ACC112 (cell line): ENCODE measurements around the gene LRRIQ3.

ENCODE experiments used
- H2AFZ ChIP-seq: fragments of 200-600 bp; sonication (generic); one replicate; pipeline ENCODE4 v1.6.0; 2017; ENCODE audit warnings: antibody characterized with exemption, low read length; ENCODE audit not compliant: unreplicated experiment
- H3K27ac ChIP-seq: fragments of 200-600 bp; sonication (generic); 2 replicates; pipeline ENCODE4 v1.5.1; 2014; ENCODE audit warnings: low read depth, mild to moderate bottlenecking, antibody characterized with exemption, low read length, moderate library complexity
- H3K27me3 ChIP-seq: fragments of 200-600 bp; sonication (generic); 2 replicates; pipeline ENCODE4 v1.6.1; 2014; ENCODE audit warnings: mild to moderate bottlenecking, antibody characterized with exemption, low read length, moderate library complexity, mixed read lengths; ENCODE audit not compliant: insufficient read depth
- H3K36me3 ChIP-seq: fragments of 200-600 bp; sonication (generic); 2 replicates; pipeline ENCODE4 v1.6.1; 2016; ENCODE audit warnings: mild to moderate bottlenecking, antibody characterized with exemption, low read length, moderate library complexity, mixed read lengths; ENCODE audit not compliant: insufficient read depth
- H3K4me1 ChIP-seq: fragments of 200-600 bp; sonication (generic); one replicate; pipeline ENCODE4 v1.6.1; 2016; ENCODE audit warnings: low read length, mixed read lengths; ENCODE audit not compliant: insufficient read depth, unreplicated experiment, control insufficient read depth
- H3K4me3 ChIP-seq: fragments of 200-600 bp; sonication (generic); 2 replicates; pipeline ENCODE4 v1.5.1; 2014; ENCODE audit warnings: mild to moderate bottlenecking, low read depth, low read length
- H3K79me2 ChIP-seq: fragments of 200-600 bp; sonication (generic); one replicate; pipeline ENCODE4 v1.6.0; 2016; ENCODE audit warnings: low read length; ENCODE audit not compliant: control insufficient read depth, unreplicated experiment, insufficient read depth

The LRRIQ3 gene

GRCh38 chr1:74011736-74012135 is 186.2 kb downstream of the LRRIQ3 start:
- H3K36me3 ChIP-seq, result no peaks in the 10 kb centered on the region

GRCh38 chr1:74010206-74010605 is 187.8 kb downstream of the LRRIQ3 start:
- Histone ChIP-seq H3K27ac (no peak overlapping the region), H3K27me3 (no peaks in the 10 kb centered on the region), H3K4me3 (no peak overlapping the region), H2AFZ (no peak overlapping the region), H3K4me1 (no peaks in the 10 kb centered on the region), H3K36me3 (no peaks in the 10 kb centered on the region), H3K79me2 (no peaks in the 10 kb centered on the region)

More at GRCh38 chr1:74011736-74012135, 186.2 kb downstream of the LRRIQ3 start:
- H3K27ac ChIP-seq, result no peak overlapping the region
- H3K4me1 ChIP-seq, result no peaks in the 10 kb centered on the region
- no peaks in the 10 kb centered on the region for H3K27me3 ChIP-seq
- H3K79me2 ChIP-seq, result no peaks in the 10 kb centered on the region
- no peak overlapping the region for H3K4me3 ChIP-seq
- H2AFZ ChIP-seq, result no peak overlapping the region

- Histone ChIP-seq H3K4me3 (no peak overlapping the region), H2AFZ (no peak overlapping the region), H3K79me2 (no peaks in the 10 kb centered on the region), H3K27ac (no peak overlapping the region), H3K4me1 (no peaks in the 10 kb centered on the region), H3K36me3 (no peaks in the 10 kb centered on the region), H3K27me3 (no peaks in the 10 kb centered on the region)
These were observed 192.4 kb downstream of the LRRIQ3 start for GRCh38 chr1:74005533-74005932.

GRCh38 chr1:74003806-74004205 is 194.2 kb downstream of the LRRIQ3 start:
- H3K4me3 ChIP-seq, result no peak overlapping the region
- no peaks in the 10 kb centered on the region for H3K36me3 ChIP-seq
- no peaks in the 10 kb centered on the region for H3K27me3 ChIP-seq
- no peaks in the 10 kb centered on the region for H3K4me1 ChIP-seq
- H3K79me2 ChIP-seq, result no peaks in the 10 kb centered on the region
- no peak overlapping the region for H3K27ac ChIP-seq
- H2AFZ ChIP-seq, result no peak overlapping the region

- Histone ChIP-seq H3K27ac (no peak overlapping the region), H2AFZ (no peak overlapping the region), H3K4me3 (no peak overlapping the region), H3K4me1 (no peaks in the 10 kb centered on the region), H3K36me3 (no peaks in the 10 kb centered on the region), H3K27me3 (0 out of 2 replicates have a peak, but pooled peaks cover 7% of the 10 kb centered on the region), H3K79me2 (no peaks in the 10 kb centered on the region)
These were observed 199.5 kb downstream of the LRRIQ3 start for GRCh38 chr1:73998348-73998959.

- no peak overlapping the region for H2AFZ ChIP-seq
- no peak overlapping the region for H3K4me3 ChIP-seq
- H3K27me3 ChIP-seq, result no peaks in the 10 kb centered on the region
- no peaks in the 10 kb centered on the region for H3K4me1 ChIP-seq
- H3K79me2 ChIP-seq, result no peaks in the 10 kb centered on the region
- no peaks in the 10 kb centered on the region for H3K36me3 ChIP-seq
- no peak overlapping the region for H3K27ac ChIP-seq
These were observed 217.5 kb downstream of the LRRIQ3 start for GRCh38 chr1:73980324-73981040.

GRCh38 chr1:73979684-73980083 is 218.3 kb downstream of the LRRIQ3 start:
- Histone ChIP-seq H3K27ac (no peak overlapping the region), H3K4me1 (no peaks in the 10 kb centered on the region), H3K36me3 (no peaks in the 10 kb centered on the region), H3K4me3 (no peak overlapping the region), H3K79me2 (no peaks in the 10 kb centered on the region), H2AFZ (no peak overlapping the region), H3K27me3 (no peaks in the 10 kb centered on the region)

- no peak overlapping the region for H3K4me3 ChIP-seq
- H3K27me3 ChIP-seq, result no peaks in the 10 kb centered on the region
- no peaks in the 10 kb centered on the region for H3K79me2 ChIP-seq
- H3K4me1 ChIP-seq, result no peaks in the 10 kb centered on the region
- no peak overlapping the region for H2AFZ ChIP-seq
- no peak overlapping the region for H3K27ac ChIP-seq
- no peaks in the 10 kb centered on the region for H3K36me3 ChIP-seq
These were observed 219.0 kb downstream of the LRRIQ3 start for GRCh38 chr1:73978964-73979363.
